Endothelial cell (in vitro differentiated cells): ENCODE results near the gene NIM1K. TPM values are rescaled to one million over a fixed set of nuclear protein-coding genes. Genes with fewer than 3 reads are reported as not detected.
"Not testable (repeated sequence)": the region's sequence is repeated elsewhere in the genome, so short reads cannot be mapped to it uniquely, and the experiment has no call there.

Experiments used
- DNase-seq: peaks from one replicate; pipeline ENCODE4 v3.0.0; 2021; ENCODE audit warnings: low spot score
- H3K27ac Mint-ChIP-seq: one replicate; pipeline ENCODE4 v1.8.0; 2021; ENCODE audit warnings: mixed read lengths, inconsistent platforms; ENCODE audit not compliant: unreplicated experiment
- H3K27me3 Mint-ChIP-seq: one replicate; pipeline ENCODE4 v1.8.0; 2021; ENCODE audit warnings: mild to moderate bottlenecking, moderate library complexity, mixed read lengths, inconsistent platforms; ENCODE audit not compliant: unreplicated experiment
- H3K36me3 Mint-ChIP-seq: one replicate; pipeline ENCODE4 v1.8.0; 2021; ENCODE audit warnings: mild to moderate bottlenecking, low read depth, mixed read lengths, inconsistent platforms; ENCODE audit not compliant: unreplicated experiment
- H3K4me1 Mint-ChIP-seq: one replicate; pipeline ENCODE4 v1.8.0; 2021; ENCODE audit warnings: mild to moderate bottlenecking, mixed read lengths, inconsistent platforms; ENCODE audit not compliant: unreplicated experiment
- H3K4me3 Mint-ChIP-seq: one replicate; pipeline ENCODE4 v1.8.0; 2021; ENCODE audit warnings: mild to moderate bottlenecking, mixed read lengths, inconsistent platforms; ENCODE audit not compliant: unreplicated experiment
- H3K9me3 Mint-ChIP-seq: one replicate; pipeline ENCODE4 v1.8.0; 2021; ENCODE audit warnings: mixed read lengths, inconsistent platforms; ENCODE audit not compliant: unreplicated experiment
- total RNA-seq: library from RNA; stranded (reverse); fragmentation: NEBNext Ultra II Directional; extraction: Animal tissue kit (Norgen Biotek cat#: 25700); gene quantifications from one replicate; pipeline ENCODE4 v1.2.1, GENCODE V29; 2021; ENCODE audit not compliant: unreplicated experiment
- TF ChIP-seq, protein P1 (sequence below): fragments of 200-600 bp; sonication (generic); IDR thresholded peaks from one replicate; pipeline ENCODE4 v1.5.0; 2021; ENCODE audit warnings: antibody characterized with exemption; ENCODE audit not compliant: unreplicated experiment

Gene NIM1K
- total RNA-seq, 1 donor from 2014 or later = 0.15 TPM

DNA sequence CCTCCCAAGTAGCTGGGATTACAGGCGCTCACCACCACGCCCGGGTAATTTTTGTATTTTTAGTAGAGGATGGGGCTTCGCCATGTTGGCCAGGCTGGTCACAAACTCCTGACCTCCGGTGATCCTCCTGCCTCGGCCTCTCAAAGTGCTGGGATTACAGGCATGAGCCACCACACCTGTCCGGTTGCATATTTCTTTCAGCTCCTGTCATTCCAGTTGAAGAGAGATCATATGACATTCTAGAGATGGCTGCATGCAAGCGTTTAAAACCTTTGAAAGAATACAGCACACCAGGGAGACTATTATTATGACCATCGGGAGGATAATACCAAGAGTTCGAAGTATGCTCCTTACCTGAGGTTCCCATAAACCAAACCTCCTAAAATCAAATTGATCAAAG is 9.6 kb upstream of the NIM1K start:
- Mint-ChIP-seq H3K4me3 (no peak overlapping the region), H3K36me3 (peaks cover 2% of the 10 kb centered on the region), H3K27me3 (no peaks in the 10 kb centered on the region), H3K9me3 (no peaks in the 10 kb centered on the region), H3K4me1 (no peaks in the 10 kb centered on the region), H3K27ac (no peak overlapping the region)
- TF ChIP-seq, protein P1, sequence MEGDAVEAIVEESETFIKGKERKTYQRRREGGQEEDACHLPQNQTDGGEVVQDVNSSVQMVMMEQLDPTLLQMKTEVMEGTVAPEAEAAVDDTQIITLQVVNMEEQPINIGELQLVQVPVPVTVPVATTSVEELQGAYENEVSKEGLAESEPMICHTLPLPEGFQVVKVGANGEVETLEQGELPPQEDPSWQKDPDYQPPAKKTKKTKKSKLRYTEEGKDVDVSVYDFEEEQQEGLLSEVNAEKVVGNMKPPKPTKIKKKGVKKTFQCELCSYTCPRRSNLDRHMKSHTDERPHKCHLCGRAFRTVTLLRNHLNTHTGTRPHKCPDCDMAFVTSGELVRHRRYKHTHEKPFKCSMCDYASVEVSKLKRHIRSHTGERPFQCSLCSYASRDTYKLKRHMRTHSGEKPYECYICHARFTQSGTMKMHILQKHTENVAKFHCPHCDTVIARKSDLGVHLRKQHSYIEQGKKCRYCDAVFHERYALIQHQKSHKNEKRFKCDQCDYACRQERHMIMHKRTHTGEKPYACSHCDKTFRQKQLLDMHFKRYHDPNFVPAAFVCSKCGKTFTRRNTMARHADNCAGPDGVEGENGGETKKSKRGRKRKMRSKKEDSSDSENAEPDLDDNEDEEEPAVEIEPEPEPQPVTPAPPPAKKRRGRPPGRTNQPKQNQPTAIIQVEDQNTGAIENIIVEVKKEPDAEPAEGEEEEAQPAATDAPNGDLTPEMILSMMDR = no peak
- no peak for DNase-seq

DNA sequence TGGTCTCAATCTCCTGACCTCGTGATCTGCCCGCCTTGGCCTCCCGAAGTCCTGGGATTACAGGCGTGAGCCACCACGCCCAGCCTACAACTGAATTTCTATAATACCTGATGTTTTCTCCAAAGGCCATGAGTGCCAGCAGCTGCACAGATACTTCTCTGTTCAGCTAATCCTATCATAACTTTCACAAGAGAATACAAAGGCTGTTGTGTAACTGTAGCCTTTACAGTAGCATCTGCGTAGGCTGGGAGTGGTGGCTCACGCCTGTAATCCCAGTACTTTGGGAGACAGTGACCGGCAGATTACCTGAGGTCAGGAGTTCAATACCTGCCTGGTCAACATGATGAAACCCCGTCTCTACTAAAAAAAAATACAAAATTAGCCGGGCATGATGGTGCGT is 8.9 kb upstream of the NIM1K start:
- H3K4me3 Mint-ChIP-seq, H3K9me3 Mint-ChIP-seq, H3K27ac Mint-ChIP-seq, H3K27me3 Mint-ChIP-seq, H3K4me1 Mint-ChIP-seq, H3K36me3 Mint-ChIP-seq, DNase-seq: not testable (repeated sequence)

DNA sequence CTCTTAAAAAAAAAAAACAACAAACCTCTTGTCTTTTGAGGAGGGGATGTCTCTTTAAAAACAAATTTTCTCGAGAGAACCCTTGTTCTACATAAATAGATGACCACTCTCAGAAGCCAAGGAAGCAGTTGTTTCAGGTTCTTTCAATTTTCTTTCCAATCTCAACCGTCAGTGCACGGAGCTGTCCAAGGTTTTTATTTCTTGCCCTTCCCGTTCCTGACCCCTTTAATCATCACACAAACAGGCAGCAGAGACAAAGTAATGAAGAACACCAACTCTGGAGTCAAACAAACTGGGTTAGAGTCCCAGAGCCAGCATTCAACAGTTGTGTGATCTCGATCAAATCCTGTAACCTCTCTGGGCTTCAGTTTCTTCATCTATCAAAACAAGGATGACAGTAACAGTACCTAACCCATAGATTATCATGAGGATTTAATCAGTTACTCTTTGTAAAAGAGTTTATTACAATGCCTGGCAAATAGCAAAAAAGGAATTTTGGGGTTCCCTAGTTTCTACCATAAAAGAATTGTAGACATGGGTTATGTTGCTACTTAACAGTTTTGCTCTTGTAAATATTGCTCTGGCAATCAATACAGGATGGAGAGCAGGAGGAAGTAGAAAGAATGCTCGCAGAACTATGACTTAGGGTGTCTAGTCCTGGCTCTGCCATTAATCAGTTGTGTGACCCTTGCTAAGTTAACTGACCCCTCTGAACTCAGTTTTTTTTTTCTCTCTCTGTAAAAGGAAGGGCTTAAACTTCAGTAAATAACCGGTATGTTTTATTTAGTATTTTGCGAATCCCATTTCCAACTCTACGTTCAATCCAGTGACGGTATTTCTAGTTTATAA is 1.0 kb upstream of the NIM1K start:
- TF ChIP-seq, protein P1 = no peak
- peak; percentile 12 for DNase-seq
- peak overlapping the region; percentile 25 for H3K4me3 Mint-ChIP-seq

DNA sequence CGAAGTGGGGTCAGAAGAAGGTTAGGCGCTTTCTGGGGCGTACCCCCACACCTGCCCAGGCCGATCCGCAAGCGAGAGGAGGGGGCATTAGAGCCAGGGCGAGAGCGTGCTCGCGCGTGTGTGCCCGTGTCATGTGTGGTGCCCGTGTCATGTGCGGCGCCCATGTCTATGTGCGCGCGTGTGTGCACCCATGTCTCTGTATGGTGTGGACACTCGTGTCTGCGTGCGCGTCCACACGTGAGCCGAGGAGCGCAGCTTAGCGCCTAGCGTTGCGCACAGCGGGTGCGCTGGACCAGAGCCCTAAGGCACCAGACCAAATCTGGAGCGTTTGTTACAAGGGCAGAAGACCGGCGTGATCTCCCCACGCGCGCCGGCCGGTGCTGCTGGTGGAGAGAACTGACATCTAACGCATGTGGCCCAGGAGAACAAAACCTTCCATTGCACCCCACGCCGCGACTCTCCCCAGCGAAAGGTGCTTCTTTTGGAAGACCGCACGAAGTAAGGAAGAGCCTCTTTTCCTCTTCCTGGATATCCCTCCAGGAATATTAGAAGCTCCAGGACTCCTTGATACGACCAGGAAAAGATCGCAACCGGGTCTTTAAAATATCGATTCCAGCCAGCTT is 644 bp downstream of the NIM1K start:
- H3K27me3 Mint-ChIP-seq = peaks cover 10% of the 10 kb centered on the region
- H3K4me1 Mint-ChIP-seq = peaks cover 6% of the 10 kb centered on the region
- peak; percentile 7 for DNase-seq
- TF ChIP-seq, protein P1 = no peak
- H3K4me3 Mint-ChIP-seq = peak overlapping the region; percentile 81
- H3K9me3 Mint-ChIP-seq = no peaks in the 10 kb centered on the region
- H3K36me3 Mint-ChIP-seq = no peaks in the 10 kb centered on the region
- H3K27ac Mint-ChIP-seq = no peak overlapping the region

More for the DNA sequence above, 1.0 kb upstream of the NIM1K start:
- Mint-ChIP-seq H3K27ac (no peak overlapping the region), H3K36me3 (no peaks in the 10 kb centered on the region), H3K9me3 (no peaks in the 10 kb centered on the region), H3K27me3 (peaks cover 9% of the 10 kb centered on the region), H3K4me1 (peaks cover 6% of the 10 kb centered on the region)

DNA sequence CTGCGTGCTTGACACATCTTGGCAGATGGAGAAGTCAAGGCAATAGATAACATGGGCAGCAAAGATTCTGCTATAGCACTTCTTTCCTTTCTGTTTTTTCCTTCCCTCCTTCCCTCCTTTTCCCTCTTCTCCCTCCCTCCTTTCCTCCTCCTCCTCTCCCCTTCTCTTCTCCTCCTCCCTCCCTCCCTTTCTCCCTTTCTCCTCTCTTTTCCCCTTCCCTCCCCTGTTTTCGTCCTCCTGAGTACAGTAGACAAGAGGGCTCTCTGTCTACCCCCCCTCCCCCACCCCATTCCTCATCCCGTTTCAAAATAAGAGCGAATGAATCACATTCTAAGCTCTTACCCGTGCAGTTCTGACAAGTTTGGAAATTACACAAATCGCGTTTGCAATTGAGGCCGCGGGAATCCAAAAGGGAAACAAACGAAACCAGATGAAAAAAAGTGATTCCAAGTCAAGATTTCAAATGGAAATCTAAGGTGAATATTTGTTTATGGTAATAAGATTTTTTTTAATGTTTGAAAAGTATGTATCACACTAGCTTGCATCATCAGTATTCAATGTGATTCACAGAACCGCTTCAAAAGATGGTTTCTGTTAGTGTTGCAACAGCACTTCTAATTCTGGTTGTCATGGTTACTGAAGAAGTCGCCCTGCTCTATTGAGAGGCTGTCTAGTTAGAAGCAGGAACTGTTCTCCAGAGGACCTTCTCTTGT is 1.3 kb downstream of the NIM1K start:
- TF ChIP-seq, protein P1 = no peak
- H3K27ac Mint-ChIP-seq = peak overlapping the region; percentile 69
- H3K27me3 Mint-ChIP-seq = peaks cover 10% of the 10 kb centered on the region
- no peaks in the 10 kb centered on the region for H3K36me3 Mint-ChIP-seq
- peak; percentile 7 for DNase-seq
- peaks cover 6% of the 10 kb centered on the region for H3K4me1 Mint-ChIP-seq
- no peaks in the 10 kb centered on the region for H3K9me3 Mint-ChIP-seq
- peak overlapping the region; percentile 81 for H3K4me3 Mint-ChIP-seq
